ENCODE measurements around the gene PLCB4.
A peak's percentile ranks its signal among the peaks of the same experiment; 100 is the strongest.

Gene PLCB4

GRCh38 chr20:9088556-9088955 lies 19.7 kb downstream of the PLCB4 start:
- DNase-seq: no peak
- in situ Hi-C loops (cut with HindIII; ENCODE audit: low pct_ligation_motif_present, low pct_unique_long_range_greater_than_20kb, low sequenced_read_pairs): no loop called here

DNA sequence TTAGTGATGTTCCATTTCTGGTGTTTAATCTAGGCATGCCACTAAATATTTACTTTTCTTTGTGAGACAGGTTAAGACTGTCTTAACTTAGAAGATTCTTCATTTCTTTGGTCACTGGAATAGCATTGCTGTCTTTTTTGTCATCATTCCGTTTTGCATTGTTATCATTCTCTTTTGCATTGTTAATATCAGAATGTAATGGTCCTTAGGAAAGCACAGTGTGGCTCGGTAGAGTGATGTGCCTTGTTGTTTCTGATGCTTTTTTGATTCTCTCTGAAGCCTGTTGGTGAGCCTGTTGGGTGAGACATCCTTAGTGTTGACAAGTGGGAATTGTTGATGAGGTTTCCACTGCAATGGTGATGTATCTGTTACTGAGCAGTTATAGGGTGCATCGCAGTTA lies 23.2 kb downstream of the PLCB4 start:
- in situ Hi-C loops (cut with HindIII; ENCODE audit: low pct_ligation_motif_present, low pct_unique_long_range_greater_than_20kb, low sequenced_read_pairs): no loop called here
- DNase-seq: no peak

GRCh38 chr20:9092655-9093054 lies 23.8 kb downstream of the PLCB4 start:
- DNase-seq: no peak

DNA sequence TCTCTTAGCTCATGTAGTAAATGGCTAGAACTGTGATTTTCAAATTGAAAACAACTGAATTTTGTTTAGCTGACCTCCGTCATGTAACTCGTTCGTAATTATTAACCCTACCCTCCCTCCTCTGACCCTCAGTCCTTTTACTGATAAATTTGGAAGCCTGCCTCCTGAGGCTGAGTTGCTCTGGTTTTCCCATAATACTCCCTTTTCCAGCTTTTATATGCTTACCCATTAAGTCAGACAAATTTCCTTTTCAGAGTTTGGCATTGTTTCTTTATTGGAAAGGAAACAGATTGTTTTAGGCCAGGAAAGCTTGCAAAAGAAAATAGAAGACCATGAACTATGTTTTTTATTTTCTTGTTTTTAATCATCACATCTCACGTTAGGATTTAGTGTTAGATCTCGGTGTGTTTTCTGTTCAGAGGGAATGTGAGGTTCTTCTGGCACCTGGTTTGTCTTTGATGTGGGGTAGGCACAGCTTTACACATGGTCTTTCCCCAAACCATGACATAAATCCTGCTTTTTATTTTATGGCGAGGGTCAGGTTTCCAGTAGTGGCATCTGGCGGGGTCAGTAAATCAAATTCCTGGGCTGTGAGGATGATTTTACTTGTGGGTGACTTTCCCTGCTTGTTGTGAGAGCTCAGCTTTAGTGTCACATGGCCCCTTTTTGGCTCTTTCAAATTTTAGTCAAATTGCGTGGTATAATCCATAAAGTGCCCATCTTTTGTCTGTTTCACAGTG lies 24.5 kb downstream of the PLCB4 start:
- no peak for DNase-seq
- in situ Hi-C loops (cut with HindIII; ENCODE audit: low pct_ligation_motif_present, low pct_unique_long_range_greater_than_20kb, low sequenced_read_pairs): no loop called here

More at GRCh38 chr20:9092655-9093054, 23.8 kb downstream of the PLCB4 start:
- in situ Hi-C loops (cut with HindIII; ENCODE audit: low pct_ligation_motif_present, low pct_unique_long_range_greater_than_20kb, low sequenced_read_pairs): no loop called here

DNA sequence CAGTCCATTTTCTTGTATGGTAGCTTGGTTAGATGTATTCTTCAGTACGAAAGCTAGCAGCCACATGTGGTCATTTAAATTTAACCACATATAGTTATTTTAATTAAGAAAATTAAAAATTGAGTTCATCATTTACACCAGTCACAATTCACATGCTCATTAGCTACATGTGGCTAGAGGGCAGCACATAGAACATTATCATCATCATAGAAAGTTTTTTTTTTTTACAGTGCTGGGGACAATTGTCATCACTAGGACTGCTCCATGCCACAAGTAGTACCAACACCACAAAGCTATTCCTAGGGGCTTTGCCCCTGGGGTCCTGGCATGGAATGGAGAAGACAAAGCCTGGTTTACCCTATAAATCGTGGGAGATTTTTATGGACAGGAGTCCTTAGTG lies 30.5 kb downstream of the PLCB4 start:
- in situ Hi-C loops (cut with HindIII; ENCODE audit: low pct_ligation_motif_present, low pct_unique_long_range_greater_than_20kb, low sequenced_read_pairs): no loop called here
- DNase-seq: no peak

GRCh38 chr20:9100691-9101090 lies 31.8 kb downstream of the PLCB4 start:
- no peak for DNase-seq
- in situ Hi-C loops (cut with HindIII; ENCODE audit: low pct_ligation_motif_present, low pct_unique_long_range_greater_than_20kb, low sequenced_read_pairs): no loop called here

DNA sequence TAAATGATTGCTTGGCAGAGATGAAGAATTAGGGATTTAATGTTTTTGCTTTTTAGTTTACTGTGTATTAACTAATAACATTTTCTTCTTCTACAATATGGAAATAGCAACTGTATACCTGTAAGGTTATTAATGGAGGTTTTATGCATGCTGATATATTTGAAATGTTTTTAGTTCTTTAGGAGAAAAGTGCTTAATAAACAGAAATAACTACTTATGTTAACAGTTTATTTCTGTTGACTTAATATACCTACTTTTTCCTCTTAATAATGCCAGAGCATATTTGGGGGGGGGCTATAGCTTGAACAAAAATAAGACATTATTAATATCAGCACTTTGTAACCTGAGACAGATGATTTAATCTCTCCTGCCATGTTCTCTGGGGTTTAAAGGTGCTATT lies 33.6 kb downstream of the PLCB4 start:
- in situ Hi-C loops (cut with HindIII; ENCODE audit: low pct_ligation_motif_present, low pct_unique_long_range_greater_than_20kb, low sequenced_read_pairs): no loop called here
- DNase-seq: no peak

DNA sequence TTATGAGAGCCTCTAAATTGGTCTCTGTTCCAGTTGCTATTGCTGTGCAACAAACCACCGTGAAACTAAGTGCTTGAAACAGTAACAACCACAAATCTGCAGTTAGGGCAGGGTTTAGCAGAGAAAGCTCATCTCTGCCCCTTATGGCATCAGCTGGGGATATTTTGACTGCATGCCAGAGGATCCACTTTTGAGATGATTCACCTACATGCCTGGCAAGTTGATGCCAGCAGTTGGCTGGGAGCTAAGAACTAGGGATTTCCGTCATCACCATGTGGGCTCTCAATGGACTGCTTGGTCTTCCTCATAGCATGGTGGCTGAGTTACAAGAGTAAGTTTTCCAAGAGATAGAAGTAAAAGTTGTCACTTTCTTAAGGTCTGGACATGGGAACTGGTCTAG lies 35.1 kb downstream of the PLCB4 start:
- in situ Hi-C loops (cut with HindIII; ENCODE audit: low pct_ligation_motif_present, low pct_unique_long_range_greater_than_20kb, low sequenced_read_pairs): no loop called here
- DNase-seq: peak; percentile 90

DNA sequence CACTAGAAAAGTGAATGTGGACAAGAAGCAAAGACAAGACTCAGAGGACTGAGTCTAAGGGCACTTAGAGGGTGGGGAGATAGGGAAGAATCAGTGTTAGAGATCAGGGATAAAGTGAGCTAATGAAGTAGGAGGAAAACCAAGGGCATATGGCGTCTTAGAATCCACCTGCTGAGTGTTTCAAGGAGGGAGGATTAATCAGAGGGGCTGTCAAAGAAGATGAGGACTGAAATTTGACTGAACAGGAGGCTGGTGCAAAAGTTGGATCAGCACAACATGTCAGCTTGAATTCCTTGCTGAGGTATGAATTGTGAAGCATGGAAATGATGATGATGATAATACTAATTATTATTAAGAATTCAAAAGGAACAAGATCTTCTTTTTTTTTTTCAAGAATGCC lies 39.4 kb downstream of the PLCB4 start:
- in situ Hi-C loops (cut with HindIII; ENCODE audit: low pct_ligation_motif_present, low pct_unique_long_range_greater_than_20kb, low sequenced_read_pairs): no loop called here
- no peak for DNase-seq

DNA sequence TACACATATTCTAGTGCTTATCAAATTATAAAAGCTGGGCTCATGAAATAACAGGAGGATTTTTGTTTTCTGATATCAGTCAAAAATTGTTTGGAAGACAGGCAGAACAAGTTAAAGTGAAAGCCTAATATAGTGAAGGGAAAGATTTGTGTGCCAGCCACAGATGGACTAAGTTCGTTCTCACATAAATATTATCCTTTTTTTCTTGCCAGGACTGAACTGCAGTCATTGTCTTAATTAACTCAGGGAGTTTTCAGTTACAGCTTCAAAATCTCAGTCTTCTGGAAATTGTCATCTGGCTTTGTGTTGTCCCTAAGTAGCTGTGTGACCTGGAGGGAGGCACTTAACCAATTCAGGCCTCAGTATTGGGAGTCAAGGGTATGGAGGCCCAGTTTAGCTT lies 40.7 kb downstream of the PLCB4 start:
- in situ Hi-C loops (cut with HindIII; ENCODE audit: low pct_ligation_motif_present, low pct_unique_long_range_greater_than_20kb, low sequenced_read_pairs): no loop called here

DNA sequence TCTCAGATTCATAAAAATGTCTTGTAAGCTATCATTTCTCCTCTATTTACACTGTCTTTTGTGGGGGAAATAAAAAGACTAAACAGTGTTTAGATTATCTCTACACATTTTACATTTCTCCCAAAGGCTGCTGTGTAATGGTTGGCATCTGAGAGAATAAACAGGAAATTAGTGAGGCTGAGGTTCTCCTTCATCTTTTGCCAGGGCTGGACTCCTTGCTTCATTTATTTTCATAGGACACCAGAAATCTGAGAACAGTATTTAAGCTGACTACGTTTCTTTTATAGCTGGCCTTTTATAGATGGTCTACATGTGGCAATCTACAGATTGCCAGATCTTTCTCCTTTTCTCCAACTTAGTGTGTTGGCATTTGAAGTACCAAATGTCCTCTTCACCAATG lies 41.5 kb downstream of the PLCB4 start:
- DNase-seq: no peak
- in situ Hi-C loops (cut with HindIII; ENCODE audit: low pct_ligation_motif_present, low pct_unique_long_range_greater_than_20kb, low sequenced_read_pairs): no loop called here

More for the DNA sequence above, 40.7 kb downstream of the PLCB4 start:
- DNase-seq: no peak

- in situ Hi-C loops (cut with HindIII; ENCODE audit: low pct_ligation_motif_present, low pct_unique_long_range_greater_than_20kb, low sequenced_read_pairs): no loop called here
- DNase-seq: no peak
These were observed 42.1 kb downstream of the PLCB4 start for GRCh38 chr20:9110916-9111432.

- in situ Hi-C loops (cut with HindIII; ENCODE audit: low pct_ligation_motif_present, low pct_unique_long_range_greater_than_20kb, low sequenced_read_pairs): no loop called here
- DNase-seq: peak; percentile 45
These were observed 43.9 kb downstream of the PLCB4 start for GRCh38 chr20:9112541-9113515.

- in situ Hi-C loops (cut with HindIII; ENCODE audit: low pct_ligation_motif_present, low pct_unique_long_range_greater_than_20kb, low sequenced_read_pairs): no loop called here
- DNase-seq: no peak
These were observed 45.8 kb downstream of the PLCB4 start for GRCh38 chr20:9114709-9115108.

- no peak for DNase-seq
- in situ Hi-C loops (cut with HindIII; ENCODE audit: low pct_ligation_motif_present, low pct_unique_long_range_greater_than_20kb, low sequenced_read_pairs): no loop called here
These were observed 48.7 kb downstream of the PLCB4 start for GRCh38 chr20:9117548-9117947.

DNA sequence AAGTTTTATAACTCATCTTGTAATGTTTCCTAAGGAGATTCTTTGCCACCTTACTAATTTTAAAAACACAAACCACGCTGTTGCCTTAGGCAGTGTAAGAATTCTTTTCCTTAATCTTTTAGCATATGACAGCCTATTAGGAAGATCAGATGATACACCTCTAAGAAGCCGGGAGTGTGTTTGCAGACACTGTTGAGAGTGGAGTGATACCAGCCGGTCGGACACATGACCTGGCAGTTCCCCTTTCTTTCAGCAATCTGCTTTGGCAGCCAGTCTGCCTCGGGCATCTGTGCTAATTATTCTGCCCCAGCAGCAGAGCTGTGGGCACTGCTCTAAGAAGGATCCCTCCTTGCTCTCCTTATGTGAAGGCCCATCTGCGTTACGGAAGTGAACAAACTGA lies 50.9 kb downstream of the PLCB4 start:
- no peak for DNase-seq

DNA sequence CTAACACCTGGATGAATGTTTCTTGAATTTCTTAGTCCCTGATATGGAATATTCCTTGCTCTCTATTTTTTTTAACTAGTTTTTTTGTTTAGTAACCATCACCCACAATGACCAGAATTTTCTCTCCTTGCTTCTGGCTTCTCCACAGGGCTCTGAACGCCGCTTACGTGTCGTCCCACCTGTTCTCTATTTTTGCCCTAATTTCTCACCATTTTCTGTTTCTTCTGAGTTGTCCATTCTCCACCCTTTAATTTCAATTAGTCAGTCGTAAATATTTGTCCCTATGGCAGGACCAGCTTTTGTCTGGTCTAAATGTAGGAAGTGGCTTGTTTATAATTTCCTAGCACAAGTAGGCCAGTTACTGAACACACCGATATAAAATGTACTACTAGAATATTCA lies 52.3 kb downstream of the PLCB4 start:
- in situ Hi-C loops (cut with HindIII; ENCODE audit: low pct_ligation_motif_present, low pct_unique_long_range_greater_than_20kb, low sequenced_read_pairs): no loop called here
- DNase-seq: no peak

More for the DNA sequence above, 50.9 kb downstream of the PLCB4 start:
- in situ Hi-C loops (cut with HindIII; ENCODE audit: low pct_ligation_motif_present, low pct_unique_long_range_greater_than_20kb, low sequenced_read_pairs): no loop called here

- in situ Hi-C loops (cut with HindIII; ENCODE audit: low pct_ligation_motif_present, low pct_unique_long_range_greater_than_20kb, low sequenced_read_pairs): no loop called here
- no peak for DNase-seq
These were observed 53.7 kb downstream of the PLCB4 start for GRCh38 chr20:9122571-9122970.

DNA sequence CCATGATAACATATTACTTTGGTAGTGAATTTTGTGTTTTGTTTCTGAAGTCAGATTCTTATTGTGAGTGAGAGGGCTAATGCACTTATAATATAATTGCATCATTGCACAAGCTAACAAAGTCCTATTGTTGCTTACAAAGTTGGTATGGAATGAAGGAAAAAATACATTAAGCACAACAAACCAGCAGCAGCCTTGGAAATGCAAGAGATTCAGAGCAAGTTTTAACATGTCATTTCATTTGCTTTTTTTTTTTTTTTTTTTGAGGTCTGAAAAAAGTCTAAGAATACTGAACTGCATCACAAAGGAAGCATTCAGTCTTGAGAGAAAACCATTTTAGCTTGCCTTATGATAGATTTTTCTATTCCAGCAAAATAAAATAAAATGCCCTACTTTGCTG lies 57.6 kb downstream of the PLCB4 start:
- DNase-seq: no peak
- in situ Hi-C loops (cut with HindIII; ENCODE audit: low pct_ligation_motif_present, low pct_unique_long_range_greater_than_20kb, low sequenced_read_pairs): no loop called here

All from ACHN (cell line).